H1 (cell line): ENCODE results near the gene CNTROB. TPM values are rescaled to one million over a fixed set of nuclear protein-coding genes. Genes with fewer than 3 reads are reported as not detected.

ENCODE experiments used
- polyA plus RNA-seq, 7 experiments: library from polyadenylated mRNA; depleted of rRNA in 3 of 7; stranded (reverse) in 5 of 7; unstranded in 2 of 7; fragments of >200 nt in 5 of 7; fragments of 200-250 nt in 2 of 7; gene quantifications; 1 replicate in 5 of 7; 2 replicates in 1 of 7; 4 replicates in 1 of 7; pipeline versions ENCODE4 v1.2.1 to v1.2.3, GENCODE V29; 2011 to 2013; ENCODE audit warnings: missing spikeins in 2 of 7, mixed read lengths in 2 of 7
- total RNA-seq: library from RNA; stranded (reverse); fragmentation: NEBNext Ultra II Directional; extraction: Animal tissue kit (Norgen Biotek cat#: 25700); gene quantifications from 2 replicates; pipeline ENCODE4 v1.2.1, GENCODE V29; 2021
- TF ChIP-seq, protein P1 (sequence below): IDR thresholded peaks from 2 replicates; pipeline ENCODE4 v1.6.1; 2012; ENCODE audit warnings: low read length, inconsistent platforms

Gene CNTROB
- total and polyA plus RNA-seq, 2 of the 8 experiments (the other 6 are each of a cell fraction or from before 2014, with no cell fraction given), result 20.5 to 31.9 TPM

DNA sequence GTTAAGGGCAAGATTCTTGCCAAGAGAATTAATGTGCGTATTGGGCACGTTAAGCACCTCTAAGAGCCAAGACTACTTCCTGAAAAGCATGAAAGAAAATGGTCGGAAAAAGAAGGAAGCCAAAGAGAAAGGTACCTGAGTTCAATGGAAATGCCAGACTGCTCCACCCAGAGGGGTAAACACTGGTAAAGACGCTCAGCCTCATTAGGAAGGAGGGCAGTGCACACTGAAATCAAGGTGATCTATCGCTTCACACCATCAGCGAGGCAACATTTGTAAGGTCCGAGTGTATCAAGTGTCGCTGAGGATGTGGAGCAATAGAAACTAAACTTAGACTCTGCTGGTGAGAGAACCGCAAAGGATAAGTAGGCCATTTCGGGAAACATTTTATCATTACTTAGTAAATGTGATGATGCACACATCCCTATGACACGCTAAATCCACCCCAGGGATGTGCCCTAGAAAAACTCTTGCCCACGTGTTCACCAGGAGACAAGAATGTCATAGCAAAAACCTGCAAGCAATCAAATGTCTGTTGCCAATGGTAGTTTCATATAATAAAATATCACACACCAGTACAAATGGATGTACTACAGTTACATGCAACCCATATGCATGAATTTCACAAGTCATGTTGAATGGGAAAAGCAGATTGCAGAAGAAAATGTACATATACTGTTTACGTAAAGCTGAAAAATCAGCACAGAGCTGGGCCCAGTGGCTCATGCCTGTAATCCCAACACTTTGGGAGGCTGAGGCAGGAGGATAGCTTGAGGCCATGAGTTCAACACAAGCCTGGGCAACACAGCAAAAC is 23.6 kb downstream of the CNTROB start (continued):
- TF ChIP-seq, protein P1, sequence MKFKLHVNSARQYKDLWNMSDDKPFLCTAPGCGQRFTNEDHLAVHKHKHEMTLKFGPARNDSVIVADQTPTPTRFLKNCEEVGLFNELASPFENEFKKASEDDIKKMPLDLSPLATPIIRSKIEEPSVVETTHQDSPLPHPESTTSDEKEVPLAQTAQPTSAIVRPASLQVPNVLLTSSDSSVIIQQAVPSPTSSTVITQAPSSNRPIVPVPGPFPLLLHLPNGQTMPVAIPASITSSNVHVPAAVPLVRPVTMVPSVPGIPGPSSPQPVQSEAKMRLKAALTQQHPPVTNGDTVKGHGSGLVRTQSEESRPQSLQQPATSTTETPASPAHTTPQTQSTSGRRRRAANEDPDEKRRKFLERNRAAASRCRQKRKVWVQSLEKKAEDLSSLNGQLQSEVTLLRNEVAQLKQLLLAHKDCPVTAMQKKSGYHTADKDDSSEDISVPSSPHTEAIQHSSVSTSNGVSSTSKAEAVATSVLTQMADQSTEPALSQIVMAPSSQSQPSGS, result no peak
